Mucosa of descending colon (tissue), 3 donors: ENCODE data around the gene MMEL1. TPM values are rescaled to one million over a fixed set of nuclear protein-coding genes. Genes with fewer than 3 reads are reported as not detected.
"Not testable (repeated sequence)": the region's sequence is repeated elsewhere in the genome, so short reads cannot be mapped to it uniquely, and the experiment has no call there.

ENCODE experiments used
- ATAC-seq: fragments of 200-7000 bp; cut with Tn5 transposase; one replicate; pipeline ENCODE4 v1.9.1; 2020; ENCODE audit warnings: mild to moderate bottlenecking, moderate library complexity
- DNase-seq, 3 donors: peaks; one replicate each; pipeline ENCODE4 v3.0.0-alpha.2; 2020
- H3K36me3 ChIP-seq: fragments of 200-600 bp; one replicate; pipeline ENCODE4 v1.8.0; 2021; ENCODE audit warnings: low read depth, mild to moderate bottlenecking
- H3K4me1 ChIP-seq: fragments of 200-600 bp; one replicate; pipeline ENCODE4 v1.8.0; 2021; ENCODE audit warnings: low read depth, mild to moderate bottlenecking
- H3K4me3 ChIP-seq: fragments of 200-600 bp; one replicate; pipeline ENCODE4 v1.8.0; 2021; ENCODE audit warnings: mild to moderate bottlenecking
- H3K9me3 ChIP-seq: fragments of 200-600 bp; one replicate; pipeline ENCODE4 v1.8.0; 2021; ENCODE audit warnings: mild to moderate bottlenecking
- CTCF ChIP-seq: fragments of 200-600 bp; IDR thresholded peaks from one replicate; pipeline ENCODE4 v1.8.0; 2022; ENCODE audit warnings: antibody characterized with exemption, mild to moderate bottlenecking
- intact Hi-C, 2 donors: fragments of 100-400 bp; cut with DNase I in 1 of 2; cut with micrococcal nuclease in 1 of 2; formaldehyde crosslinking; loops; one replicate each; pipeline versions ENCODE4 v1.11.0 to v1.11.1; 2022; cut with DNase I, micrococcal nuclease
- total RNA-seq, 3 donors: library from RNA; stranded (reverse); fragmentation: NEBNext Ultra II Directional in 2 of 3; extraction: Animal tissue kit (Norgen Biotek cat#: 25700) in 2 of 3; gene quantifications; one replicate each; pipeline versions ENCODE4 v1.2.1 to v1.2.4, GENCODE V29; 2021 to 2023
- donor health status: DM: no; HTN: no; CAD: no; lungs with moderate emphysema.
- donor health status: DM: no; HTN: no; CAD: no.
- donor health status: DM: no; HTN: yes; CAD: no.

Gene MMEL1
- total RNA-seq, 3 donors from 2014 or later: 4.2 to 10.9 (median 9.4) TPM

GRCh38 chr1:2580691-2581090 is 52.1 kb downstream of the MMEL1 start:
- Histone ChIP-seq H3K4me1 (peaks cover 35% of the 10 kb centered on the region), H3K4me3 (no peak overlapping the region), H3K36me3 (no peaks in the 10 kb centered on the region), H3K9me3 (no peaks in the 10 kb centered on the region)
- ATAC-seq (no peak), DNase-seq (peak in 2 of 3 donors; percentile 34 to 58)
- TF ChIP-seq CTCF: no peak
- intact Hi-C loops: no loop called here

GRCh38 chr1:2578758-2579118 is 54.1 kb downstream of the MMEL1 start:
- ATAC-seq (no peak), DNase-seq (no peak)
- Histone ChIP-seq H3K9me3 (no peaks in the 10 kb centered on the region), H3K4me3 (no peak overlapping the region), H3K4me1 (peaks cover 26% of the 10 kb centered on the region), H3K36me3 (no peaks in the 10 kb centered on the region)
- no peak for TF ChIP-seq CTCF
- intact Hi-C loops: no loop called here

GRCh38 chr1:2577565-2578075 is 55.2 kb downstream of the MMEL1 start:
- peak in 2 of 3 donors; percentile 60 to 67 for DNase-seq
- intact Hi-C loops, H3K36me3 ChIP-seq, H3K9me3 ChIP-seq: not testable (repeated sequence)
- peak; percentile 5 for ATAC-seq
- peaks cover 23% of the 10 kb centered on the region for H3K4me1 ChIP-seq
- H3K4me3 ChIP-seq: peak overlapping the region; percentile 13

GRCh38 chr1:2575801-2576663 is 56.8 kb downstream of the MMEL1 start:
- DNase-seq (peak; percentile 94 to 96 (median 96)), ATAC-seq (peak; percentile 81)
- Histone ChIP-seq H3K4me1 (peaks cover 23% of the 10 kb centered on the region), H3K9me3 (no peaks in the 10 kb centered on the region), H3K4me3 (no peak overlapping the region), H3K36me3 (no peaks in the 10 kb centered on the region)
- no peak for TF ChIP-seq CTCF
- intact Hi-C loops: no loop called here

GRCh38 chr1:2574350-2574749 is 58.5 kb downstream of the MMEL1 start:
- H3K4me3 ChIP-seq: no peak overlapping the region
- intact Hi-C loops: no loop called here
- no peak for TF ChIP-seq CTCF
- H3K36me3 ChIP-seq: no peaks in the 10 kb centered on the region
- DNase-seq (no peak), ATAC-seq (no peak)
- H3K9me3 ChIP-seq: no peaks in the 10 kb centered on the region
- peaks cover 23% of the 10 kb centered on the region for H3K4me1 ChIP-seq

- H3K4me3 ChIP-seq: no peak overlapping the region
- DNase-seq: no peak
- no peaks in the 10 kb centered on the region for H3K9me3 ChIP-seq
- TF ChIP-seq CTCF: no peak
- H3K36me3 ChIP-seq: no peaks in the 10 kb centered on the region
- ATAC-seq: no peak
- intact Hi-C loops: no loop called here
- peaks cover 16% of the 10 kb centered on the region for H3K4me1 ChIP-seq
These were observed 59.4 kb downstream of the MMEL1 start for GRCh38 chr1:2573250-2573920.
